ENCODE measurements around the gene KISS1R. TPM values are rescaled to one million over a fixed set of nuclear protein-coding genes. Genes with fewer than 3 reads are reported as not detected.
"Not testable (repeated sequence)": the region's sequence is repeated elsewhere in the genome, so short reads cannot be mapped to it uniquely, and the experiment has no call there.

The KISS1R gene
- total RNA-seq, 4 donors from 2014 or later: not detected

- no peaks in the 10 kb centered on the region for H3K9me3 ChIP-seq
- intact Hi-C loops (cut with DNase I; ENCODE audit: low total_unique reads): no loop called here
- TF ChIP-seq EP300 (IDR thresholded peaks at IDR 0.05; ENCODE audit: low read depth) (no peak), POLR2A (IDR thresholded peaks at IDR 0.05) (no peak), POLR2AphosphoS5 (IDR thresholded peaks at IDR 0.05) (no peak)
- TF ChIP-seq, protein P1, sequence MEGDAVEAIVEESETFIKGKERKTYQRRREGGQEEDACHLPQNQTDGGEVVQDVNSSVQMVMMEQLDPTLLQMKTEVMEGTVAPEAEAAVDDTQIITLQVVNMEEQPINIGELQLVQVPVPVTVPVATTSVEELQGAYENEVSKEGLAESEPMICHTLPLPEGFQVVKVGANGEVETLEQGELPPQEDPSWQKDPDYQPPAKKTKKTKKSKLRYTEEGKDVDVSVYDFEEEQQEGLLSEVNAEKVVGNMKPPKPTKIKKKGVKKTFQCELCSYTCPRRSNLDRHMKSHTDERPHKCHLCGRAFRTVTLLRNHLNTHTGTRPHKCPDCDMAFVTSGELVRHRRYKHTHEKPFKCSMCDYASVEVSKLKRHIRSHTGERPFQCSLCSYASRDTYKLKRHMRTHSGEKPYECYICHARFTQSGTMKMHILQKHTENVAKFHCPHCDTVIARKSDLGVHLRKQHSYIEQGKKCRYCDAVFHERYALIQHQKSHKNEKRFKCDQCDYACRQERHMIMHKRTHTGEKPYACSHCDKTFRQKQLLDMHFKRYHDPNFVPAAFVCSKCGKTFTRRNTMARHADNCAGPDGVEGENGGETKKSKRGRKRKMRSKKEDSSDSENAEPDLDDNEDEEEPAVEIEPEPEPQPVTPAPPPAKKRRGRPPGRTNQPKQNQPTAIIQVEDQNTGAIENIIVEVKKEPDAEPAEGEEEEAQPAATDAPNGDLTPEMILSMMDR (IDR thresholded peaks at IDR 0.05): no peak
- in situ Hi-C loops (cut with MboI; ENCODE audit: low pct_ligation_motif_present in 1 of 4, low pct_unique_long_range_greater_than_20kb in 1 of 4, low sequenced_read_pairs in 3 of 4): no loop called here
- DNase-seq: no peak
- H3K4me3 ChIP-seq: no peak overlapping the region
- 78 to 100% methylated on average over 1 to 18 of the region's 18 CpGs for WGBS, 2 donors (ENCODE audit: low coverage in 1 of 2)
- H3K27me3 ChIP-seq: no peaks in the 10 kb centered on the region
- peaks cover 6 to 11% (median 9%) of the 10 kb centered on the region in 4 donors for H3K4me1 ChIP-seq
- peaks cover 0 to 19% (median 6%) of the 10 kb centered on the region in 4 donors for H3K36me3 ChIP-seq
- H3K27ac ChIP-seq: no peak overlapping the region
These were observed 41.0 kb upstream of the KISS1R start for GRCh38 chr19:876089-876488.

DNA sequence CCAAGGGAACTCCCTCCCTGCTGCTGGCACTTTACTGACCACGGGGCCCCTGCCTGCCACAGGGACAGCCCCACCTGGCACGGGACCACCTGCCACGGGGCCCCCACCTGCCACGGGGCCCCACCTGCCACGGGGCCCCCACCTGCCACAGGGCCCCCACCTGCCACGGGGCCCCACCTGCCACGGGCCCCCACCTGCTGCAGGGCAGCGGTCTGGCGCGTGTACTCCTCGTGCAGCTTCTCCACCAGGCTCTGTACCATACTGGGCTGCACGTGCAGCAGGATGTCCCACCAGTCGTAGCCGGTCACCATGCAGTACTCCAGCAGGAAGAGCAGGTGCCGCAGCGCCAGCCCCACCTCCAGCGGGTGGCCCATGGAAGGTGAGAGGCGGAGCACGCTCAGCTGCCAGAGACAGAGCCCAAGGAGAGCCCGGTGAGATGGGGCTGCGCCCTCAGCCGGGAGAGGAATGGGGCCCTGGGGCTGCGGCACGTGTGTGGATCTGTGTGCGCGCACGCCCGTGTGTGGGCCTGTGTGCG lies 40.3 kb upstream of the KISS1R start:
- TF ChIP-seq EP300 (IDR thresholded peaks at IDR 0.05; ENCODE audit: low read depth): no peak
- no peak for TF ChIP-seq POLR2AphosphoS5 (IDR thresholded peaks at IDR 0.05)
- no peak for TF ChIP-seq POLR2A (IDR thresholded peaks at IDR 0.05)
- TF ChIP-seq, protein P1 (IDR thresholded peaks at IDR 0.05): no peak
- 88% methylated on average over 22 of the region's 29 CpGs; no CpG with 5 or more reads in 1 of the 2 donors for WGBS, 2 donors (ENCODE audit: low coverage in 1 of 2)
- intact Hi-C loops (cut with DNase I; ENCODE audit: low total_unique reads) (no loop called here), in situ Hi-C loops (cut with MboI; ENCODE audit: low pct_ligation_motif_present in 1 of 4, low pct_unique_long_range_greater_than_20kb in 1 of 4, low sequenced_read_pairs in 3 of 4) (no loop called here)
- Histone ChIP-seq H3K4me1 (peaks cover 5 to 9% (median 8%) of the 10 kb centered on the region in 4 donors), H3K4me3 (no peak overlapping the region), H3K36me3 (peaks cover 0 to 25% (median 8%) of the 10 kb centered on the region in 4 donors), H3K27me3 (no peaks in the 10 kb centered on the region), H3K27ac (no peak overlapping the region), H3K9me3 (no peaks in the 10 kb centered on the region)
- DNase-seq: no peak

DNA sequence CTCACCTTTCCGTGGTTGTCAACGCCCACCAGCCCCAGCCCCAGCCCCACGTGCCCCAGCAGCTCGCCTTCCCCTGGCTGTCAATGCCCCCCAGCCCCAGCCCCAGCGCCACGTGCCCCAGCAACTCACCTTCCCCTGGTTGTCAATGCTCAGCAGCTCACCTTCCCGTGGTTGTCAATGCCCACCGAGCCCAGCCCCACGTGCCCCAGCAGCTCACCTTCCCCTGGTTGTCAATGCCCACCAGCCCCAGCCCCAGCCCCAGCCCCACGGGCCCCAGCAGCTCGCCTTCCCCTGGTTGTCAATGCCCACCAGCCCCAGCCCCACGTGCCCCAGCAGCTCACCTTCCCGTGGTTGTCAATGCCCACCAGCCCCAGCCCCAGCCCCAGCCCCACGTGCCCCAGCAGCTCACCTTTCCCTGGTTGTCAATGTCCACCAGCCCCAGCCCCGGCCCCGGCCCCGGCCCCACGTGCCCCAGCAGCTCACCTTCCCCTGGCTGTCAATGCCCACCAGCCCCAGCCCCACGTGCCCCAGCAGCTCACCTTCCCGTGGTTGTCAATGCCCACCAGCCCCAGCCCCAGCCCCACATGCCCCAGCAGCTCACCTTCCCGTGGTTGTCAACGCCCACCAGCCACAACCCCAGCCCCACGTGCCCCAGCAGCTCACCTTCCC lies 39.0 kb upstream of the KISS1R start:
- H3K27me3 ChIP-seq; H3K27ac ChIP-seq; in situ Hi-C loops (cut with MboI; ENCODE audit: low pct_ligation_motif_present in 1 of 4, low pct_unique_long_range_greater_than_20kb in 1 of 4, low sequenced_read_pairs in 3 of 4); DNase-seq; H3K4me3 ChIP-seq; H3K4me1 ChIP-seq; intact Hi-C loops (cut with DNase I; ENCODE audit: low total_unique reads); H3K9me3 ChIP-seq: not testable (repeated sequence)
- WGBS, 2 donors (ENCODE audit: low coverage in 1 of 2): 86% methylated on average over 6 of the region's 23 CpGs; no CpG with 5 or more reads in 1 of the 2 donors
- H3K36me3 ChIP-seq: peaks cover 0 to 34% (median 10%) of the 10 kb centered on the region in 4 donors

DNA sequence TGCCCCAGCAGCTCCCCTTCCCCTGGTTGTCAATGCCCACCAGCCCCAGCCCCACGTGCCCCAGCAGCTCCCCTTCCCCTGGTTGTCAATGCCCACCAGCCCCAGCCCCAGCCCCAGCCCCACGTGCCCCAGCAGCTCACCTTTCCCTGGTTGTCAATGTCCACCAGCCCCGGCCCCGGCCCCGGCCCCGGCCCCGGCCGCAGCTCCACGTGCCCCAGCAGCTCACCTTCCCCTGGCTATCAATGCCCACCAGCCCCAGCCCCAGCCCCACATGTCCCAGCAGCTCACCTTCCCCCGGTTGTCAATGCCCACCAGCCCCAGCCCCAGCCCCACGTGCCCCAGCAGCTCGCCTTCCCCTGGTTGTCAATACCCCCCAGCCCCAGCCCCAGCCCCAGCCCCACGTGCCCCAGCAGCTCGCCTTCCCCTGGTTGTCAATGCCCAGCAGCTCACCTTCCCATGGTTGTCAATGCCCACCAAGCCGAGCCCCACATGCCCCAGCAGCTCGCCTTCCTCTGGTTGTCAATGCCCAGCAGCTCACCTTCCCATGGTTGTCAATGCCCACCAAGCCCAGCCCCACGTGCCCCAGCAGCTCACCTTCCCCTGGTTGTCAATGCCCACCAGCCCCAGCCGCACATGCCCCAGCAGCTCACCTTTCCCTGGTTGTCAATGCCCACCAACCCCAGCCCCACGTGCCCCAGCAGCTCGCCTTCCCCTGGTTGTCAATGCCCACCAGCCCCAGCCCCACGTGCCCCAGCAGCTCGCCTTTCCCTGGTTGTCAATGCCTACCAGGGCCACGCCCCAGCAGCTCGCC lies 38.2 kb upstream of the KISS1R start:
- intact Hi-C loops (cut with DNase I; ENCODE audit: low total_unique reads); H3K27ac ChIP-seq; H3K27me3 ChIP-seq; H3K4me3 ChIP-seq; DNase-seq; H3K4me1 ChIP-seq; in situ Hi-C loops (cut with MboI; ENCODE audit: low pct_ligation_motif_present in 1 of 4, low pct_unique_long_range_greater_than_20kb in 1 of 4, low sequenced_read_pairs in 3 of 4); H3K9me3 ChIP-seq: not testable (repeated sequence)
- 85% methylated on average over 21 of the region's 24 CpGs; no CpG with 5 or more reads in 1 of the 2 donors for WGBS, 2 donors (ENCODE audit: low coverage in 1 of 2)
- peaks cover 0 to 34% (median 10%) of the 10 kb centered on the region in 4 donors for H3K36me3 ChIP-seq
